Measurements from ENCODE around the gene GXYLT1.
A peak's percentile ranks its signal among the peaks of the same experiment; 100 is the strongest.

GXYLT1 gene

DNA sequence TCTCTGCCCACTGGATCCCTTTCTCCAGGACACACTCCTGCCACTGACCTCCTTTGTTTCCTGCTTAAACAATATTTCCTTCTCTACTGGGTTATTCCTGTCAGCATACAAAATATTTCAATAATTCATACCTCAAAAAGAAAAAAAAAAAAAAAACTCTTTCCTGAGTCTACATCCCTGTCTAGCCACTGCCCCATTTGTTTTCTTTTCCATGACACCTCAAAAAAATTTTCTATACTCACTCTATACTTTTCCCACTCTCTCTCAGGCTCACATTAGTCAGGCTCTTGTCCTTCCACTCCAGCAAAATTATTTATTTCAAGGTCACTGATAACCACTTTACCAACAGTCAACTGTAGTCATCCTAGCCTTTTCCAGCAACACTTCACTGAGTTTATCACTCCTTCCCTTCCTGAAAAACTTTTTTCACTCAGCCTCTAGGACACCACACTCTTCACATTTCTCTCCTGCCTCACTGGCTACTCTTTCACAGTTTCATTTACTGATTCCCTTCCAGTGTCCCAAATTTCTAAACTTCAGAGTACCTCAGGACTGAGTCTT lies 29.4 kb upstream of the GXYLT1 start:
- peaks cover 3 to 4% of the 10 kb centered on the region in 2 donors for H3K36me3 ChIP-seq (ENCODE audit: control insufficient read depth in 1 of 2, insufficient read depth in 2 of 2, low read length in 2 of 2)
- no peaks in the 10 kb centered on the region for H3K27me3 ChIP-seq (ENCODE audit: low read depth, low read length)
- no peaks in the 10 kb centered on the region for H3K9me3 ChIP-seq (ENCODE audit: control insufficient read depth in 1 of 2, low read length in 2 of 2)
- H3K4me3 ChIP-seq (ENCODE audit: low read depth in 1 of 2, low read length in 2 of 2): no peak overlapping the region
- H3K27ac ChIP-seq (ENCODE audit: low read length): no peak overlapping the region
- H3K4me1 ChIP-seq (ENCODE audit: control insufficient read depth in 1 of 2, insufficient read depth in 2 of 2, low read length in 2 of 2): no peaks in the 10 kb centered on the region

DNA sequence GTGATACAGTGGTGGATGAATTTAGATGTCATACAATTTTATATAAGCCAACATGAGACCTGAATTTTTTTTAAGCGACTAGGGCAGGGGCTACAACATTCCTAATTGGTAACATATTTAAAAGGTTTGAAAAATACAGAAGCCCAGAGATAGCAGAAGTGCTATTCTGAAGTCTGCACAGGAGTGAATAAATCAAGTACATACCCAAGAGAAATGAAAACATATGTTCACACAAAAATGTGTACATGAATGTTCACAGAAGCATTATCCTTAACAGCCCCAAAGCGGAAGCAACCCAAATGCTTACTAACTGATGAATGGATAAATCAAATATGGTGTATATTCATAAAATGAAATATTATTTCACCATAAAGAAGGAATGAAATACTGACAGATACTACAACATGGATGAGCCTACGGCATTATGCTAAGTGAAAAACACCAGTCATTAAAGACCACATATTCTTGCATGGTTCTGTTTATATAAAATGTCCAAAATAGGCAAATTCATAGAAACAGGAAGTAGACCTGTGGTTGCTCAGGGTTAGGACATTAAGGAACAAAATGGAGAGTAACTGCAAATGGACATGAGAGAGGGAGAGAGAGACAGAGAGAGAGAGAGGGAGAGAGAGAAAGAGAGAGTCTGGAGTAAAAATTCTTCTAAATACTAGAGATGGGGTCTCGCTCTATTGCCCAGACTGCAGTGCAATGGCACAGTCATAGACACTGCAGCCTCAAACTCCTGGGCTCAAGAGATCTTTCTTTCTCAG lies 28.0 kb upstream of the GXYLT1 start:
- Histone ChIP-seq H3K36me3 (ENCODE audit: control insufficient read depth in 1 of 2, insufficient read depth in 2 of 2, low read length in 2 of 2) (peaks cover 3 to 4% of the 10 kb centered on the region in 2 donors), H3K9me3 (ENCODE audit: control insufficient read depth in 1 of 2, low read length in 2 of 2) (no peaks in the 10 kb centered on the region), H3K4me3 (ENCODE audit: low read depth in 1 of 2, low read length in 2 of 2) (no peak overlapping the region), H3K4me1 (ENCODE audit: control insufficient read depth in 1 of 2, insufficient read depth in 2 of 2, low read length in 2 of 2) (no peaks in the 10 kb centered on the region), H3K27ac (ENCODE audit: low read length) (no peak overlapping the region), H3K27me3 (ENCODE audit: low read depth, low read length) (no peaks in the 10 kb centered on the region)

DNA sequence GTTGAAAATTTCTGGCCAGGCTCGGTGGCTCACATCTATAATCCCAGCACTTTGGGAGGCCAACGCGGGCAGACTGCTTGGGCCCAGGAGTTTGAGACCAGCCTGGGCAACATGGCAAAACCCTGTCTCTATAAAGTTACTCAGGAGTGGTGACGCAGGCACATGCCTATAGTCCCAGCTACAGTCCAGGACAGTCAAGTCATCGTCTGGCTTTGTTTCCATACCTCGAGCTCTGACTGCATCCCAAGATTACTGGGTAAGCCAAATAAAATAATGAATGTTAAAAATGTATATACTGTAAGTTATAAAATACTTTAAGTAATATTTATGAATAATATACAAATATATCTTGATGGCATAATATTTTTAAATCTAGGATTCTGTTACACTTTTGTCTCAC lies 23.0 kb upstream of the GXYLT1 start:
- H3K36me3 ChIP-seq (ENCODE audit: control insufficient read depth in 1 of 2, insufficient read depth in 2 of 2, low read length in 2 of 2): no peaks in the 10 kb centered on the region
- no peaks in the 10 kb centered on the region for H3K4me1 ChIP-seq (ENCODE audit: control insufficient read depth in 1 of 2, insufficient read depth in 2 of 2, low read length in 2 of 2)
- H3K4me3 ChIP-seq (ENCODE audit: low read depth in 1 of 2, low read length in 2 of 2): no peak overlapping the region
- no peaks in the 10 kb centered on the region for H3K27me3 ChIP-seq (ENCODE audit: low read depth, low read length)
- H3K27ac ChIP-seq (ENCODE audit: low read length): no peak overlapping the region
- no peaks in the 10 kb centered on the region for H3K9me3 ChIP-seq (ENCODE audit: control insufficient read depth in 1 of 2, low read length in 2 of 2)

DNA sequence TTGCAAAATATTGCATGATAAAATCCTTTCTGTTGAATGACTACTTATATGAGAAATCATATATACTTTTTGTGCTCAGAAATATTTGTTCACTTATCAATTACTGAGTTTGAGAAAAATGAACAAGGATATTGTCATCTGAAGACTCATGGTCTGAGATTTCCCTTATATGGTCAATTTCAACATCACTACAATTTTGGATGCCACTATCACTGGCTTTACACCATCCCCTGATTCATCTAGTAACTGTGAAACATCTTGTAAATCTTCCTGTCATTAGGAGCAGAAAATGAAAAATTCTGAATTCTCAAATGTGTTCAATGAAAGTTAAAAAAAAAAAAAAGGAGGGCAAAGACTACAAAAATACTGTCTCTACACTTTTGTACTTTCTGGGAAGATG lies 21.8 kb upstream of the GXYLT1 start:
- H3K36me3 ChIP-seq (ENCODE audit: control insufficient read depth in 1 of 2, insufficient read depth in 2 of 2, low read length in 2 of 2): no peaks in the 10 kb centered on the region
- H3K27me3 ChIP-seq (ENCODE audit: low read depth, low read length): no peaks in the 10 kb centered on the region
- no peak overlapping the region for H3K4me3 ChIP-seq (ENCODE audit: low read depth in 1 of 2, low read length in 2 of 2)
- no peak overlapping the region for H3K27ac ChIP-seq (ENCODE audit: low read length)
- no peaks in the 10 kb centered on the region for H3K9me3 ChIP-seq (ENCODE audit: control insufficient read depth in 1 of 2, low read length in 2 of 2)
- peaks cover 0 to 3% of the 10 kb centered on the region in 2 donors for H3K4me1 ChIP-seq (ENCODE audit: control insufficient read depth in 1 of 2, insufficient read depth in 2 of 2, low read length in 2 of 2)

DNA sequence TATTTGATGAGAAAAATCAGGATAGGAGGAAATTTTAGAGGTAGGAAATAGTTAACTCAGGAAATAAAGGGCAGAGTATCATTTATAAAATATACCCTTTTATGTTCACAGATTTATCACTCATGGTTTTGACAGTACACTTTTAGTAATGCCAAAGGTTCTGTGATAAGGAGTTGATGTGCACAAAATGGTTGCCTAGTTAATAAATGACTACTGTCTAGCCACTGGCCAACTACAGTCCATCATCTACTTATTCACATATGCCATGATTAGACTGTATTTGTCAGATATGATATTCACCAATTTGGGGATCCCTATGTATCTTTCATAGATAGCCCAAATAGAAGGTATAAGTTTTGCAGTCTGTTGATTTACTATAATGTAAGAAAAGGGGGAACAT lies 19.2 kb upstream of the GXYLT1 start:
- Histone ChIP-seq H3K27me3 (ENCODE audit: low read depth, low read length) (no peaks in the 10 kb centered on the region), H3K4me3 (ENCODE audit: low read depth in 1 of 2, low read length in 2 of 2) (no peak overlapping the region), H3K27ac (ENCODE audit: low read length) (no peak overlapping the region), H3K4me1 (ENCODE audit: control insufficient read depth in 1 of 2, insufficient read depth in 2 of 2, low read length in 2 of 2) (peaks cover 0 to 3% of the 10 kb centered on the region in 2 donors), H3K9me3 (ENCODE audit: control insufficient read depth in 1 of 2, low read length in 2 of 2) (no peaks in the 10 kb centered on the region), H3K36me3 (ENCODE audit: control insufficient read depth in 1 of 2, insufficient read depth in 2 of 2, low read length in 2 of 2) (peaks cover 9 to 16% of the 10 kb centered on the region in 2 donors)

DNA sequence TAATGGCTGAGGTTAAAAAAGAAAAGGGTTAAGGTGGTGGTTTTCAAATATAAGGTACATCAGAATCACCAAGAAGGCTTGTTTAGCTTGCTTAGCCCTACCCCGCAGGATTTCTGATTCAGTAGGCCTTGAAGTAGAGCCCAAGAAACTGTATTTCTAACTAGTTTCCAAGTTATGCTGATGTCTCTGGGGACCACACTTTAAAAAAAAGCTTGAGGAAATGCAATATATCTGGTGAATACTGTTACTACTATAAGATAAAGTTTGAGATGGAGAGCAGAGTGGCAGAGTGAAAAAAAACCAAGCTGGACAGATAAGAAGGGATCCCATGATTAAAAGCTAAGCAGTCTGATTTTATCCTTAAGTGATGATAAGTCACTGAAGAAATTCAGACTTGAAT lies 18.3 kb upstream of the GXYLT1 start:
- H3K27ac ChIP-seq (ENCODE audit: low read length): no peak overlapping the region
- no peaks in the 10 kb centered on the region for H3K9me3 ChIP-seq (ENCODE audit: control insufficient read depth in 1 of 2, low read length in 2 of 2)
- H3K27me3 ChIP-seq (ENCODE audit: low read depth, low read length): no peaks in the 10 kb centered on the region
- H3K4me1 ChIP-seq (ENCODE audit: control insufficient read depth in 1 of 2, insufficient read depth in 2 of 2, low read length in 2 of 2): peaks cover 0 to 3% of the 10 kb centered on the region in 2 donors
- peaks cover 9 to 16% of the 10 kb centered on the region in 2 donors for H3K36me3 ChIP-seq (ENCODE audit: control insufficient read depth in 1 of 2, insufficient read depth in 2 of 2, low read length in 2 of 2)
- no peak overlapping the region for H3K4me3 ChIP-seq (ENCODE audit: low read depth in 1 of 2, low read length in 2 of 2)

DNA sequence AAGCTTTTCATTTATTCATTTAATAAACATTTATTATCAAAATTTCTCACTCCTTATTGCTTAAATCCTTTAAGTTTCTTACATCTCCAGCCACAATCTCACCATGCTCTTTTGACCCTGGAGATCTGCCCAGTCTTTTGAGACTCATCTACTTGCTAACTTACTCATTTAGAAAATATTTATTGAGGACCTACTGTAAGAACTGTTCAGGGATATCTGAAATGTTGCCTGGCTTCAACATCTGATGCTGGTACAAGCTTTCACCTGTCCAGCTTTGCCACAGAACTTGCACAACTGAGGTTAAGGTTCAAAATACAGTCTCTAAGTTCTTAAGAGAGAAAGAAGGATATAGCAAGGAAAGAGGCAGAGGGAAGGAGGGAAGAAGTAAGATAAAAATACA lies 17.5 kb upstream of the GXYLT1 start:
- Histone ChIP-seq H3K4me3 (ENCODE audit: low read depth in 1 of 2, low read length in 2 of 2) (no peak overlapping the region), H3K9me3 (ENCODE audit: control insufficient read depth in 1 of 2, low read length in 2 of 2) (no peaks in the 10 kb centered on the region), H3K27ac (ENCODE audit: low read length) (no peak overlapping the region), H3K27me3 (ENCODE audit: low read depth, low read length) (no peaks in the 10 kb centered on the region), H3K4me1 (ENCODE audit: control insufficient read depth in 1 of 2, insufficient read depth in 2 of 2, low read length in 2 of 2) (peaks cover 0 to 3% of the 10 kb centered on the region in 2 donors), H3K36me3 (ENCODE audit: control insufficient read depth in 1 of 2, insufficient read depth in 2 of 2, low read length in 2 of 2) (peaks cover 9 to 16% of the 10 kb centered on the region in 2 donors)

DNA sequence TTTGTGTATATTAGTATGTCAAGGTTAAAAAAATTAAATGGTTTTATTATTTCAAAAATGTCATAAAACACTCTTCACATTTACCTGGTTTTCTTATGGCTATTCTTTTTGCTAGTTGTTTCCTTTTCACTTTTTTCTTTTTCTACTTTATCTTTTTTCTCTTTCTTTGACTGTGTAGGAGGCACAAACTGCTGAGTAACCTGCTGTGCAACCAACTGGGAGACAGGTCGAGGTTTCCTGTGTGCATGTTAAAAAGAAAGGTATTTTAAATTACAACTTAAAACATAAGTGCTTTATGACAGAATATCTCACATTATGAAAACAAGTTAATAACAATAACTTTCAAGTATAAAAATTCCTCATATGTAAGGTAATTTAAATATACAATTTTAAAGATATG lies 16.9 kb upstream of the GXYLT1 start:
- Histone ChIP-seq H3K4me3 (ENCODE audit: low read depth in 1 of 2, low read length in 2 of 2) (no peak overlapping the region), H3K36me3 (ENCODE audit: control insufficient read depth in 1 of 2, insufficient read depth in 2 of 2, low read length in 2 of 2) (peaks cover 9 to 16% of the 10 kb centered on the region in 2 donors), H3K27me3 (ENCODE audit: low read depth, low read length) (no peaks in the 10 kb centered on the region), H3K4me1 (ENCODE audit: control insufficient read depth in 1 of 2, insufficient read depth in 2 of 2, low read length in 2 of 2) (peaks cover 0 to 3% of the 10 kb centered on the region in 2 donors), H3K27ac (ENCODE audit: low read length) (no peak overlapping the region), H3K9me3 (ENCODE audit: control insufficient read depth in 1 of 2, low read length in 2 of 2) (no peaks in the 10 kb centered on the region)

DNA sequence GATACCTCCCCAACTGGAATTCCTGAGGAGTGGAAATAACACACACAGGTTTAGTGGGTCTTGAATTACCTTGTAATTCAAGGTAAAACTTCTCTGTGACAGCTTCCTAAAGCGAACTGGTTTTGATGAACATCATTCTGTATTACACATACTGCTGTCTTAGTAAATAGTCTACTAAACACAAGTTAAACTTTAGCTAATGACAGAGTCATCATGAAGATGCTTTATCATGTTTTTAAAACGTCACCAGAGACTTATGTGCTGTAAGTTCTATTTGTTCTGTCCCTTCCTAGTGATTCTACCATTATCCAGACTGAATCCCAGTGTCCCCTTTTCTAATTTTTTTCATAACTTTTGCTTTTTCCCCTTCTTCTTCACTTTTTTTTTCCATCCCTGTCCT lies 11.6 kb upstream of the GXYLT1 start:
- H3K36me3 ChIP-seq (ENCODE audit: control insufficient read depth in 1 of 2, insufficient read depth in 2 of 2, low read length in 2 of 2): peaks cover 9 to 14% of the 10 kb centered on the region in 2 donors
- H3K27me3 ChIP-seq (ENCODE audit: low read depth, low read length): no peaks in the 10 kb centered on the region
- H3K4me3 ChIP-seq (ENCODE audit: low read depth in 1 of 2, low read length in 2 of 2): no peak overlapping the region
- no peaks in the 10 kb centered on the region for H3K9me3 ChIP-seq (ENCODE audit: control insufficient read depth in 1 of 2, low read length in 2 of 2)
- H3K27ac ChIP-seq (ENCODE audit: low read length): no peak overlapping the region
- H3K4me1 ChIP-seq (ENCODE audit: control insufficient read depth in 1 of 2, insufficient read depth in 2 of 2, low read length in 2 of 2): no peaks in the 10 kb centered on the region

DNA sequence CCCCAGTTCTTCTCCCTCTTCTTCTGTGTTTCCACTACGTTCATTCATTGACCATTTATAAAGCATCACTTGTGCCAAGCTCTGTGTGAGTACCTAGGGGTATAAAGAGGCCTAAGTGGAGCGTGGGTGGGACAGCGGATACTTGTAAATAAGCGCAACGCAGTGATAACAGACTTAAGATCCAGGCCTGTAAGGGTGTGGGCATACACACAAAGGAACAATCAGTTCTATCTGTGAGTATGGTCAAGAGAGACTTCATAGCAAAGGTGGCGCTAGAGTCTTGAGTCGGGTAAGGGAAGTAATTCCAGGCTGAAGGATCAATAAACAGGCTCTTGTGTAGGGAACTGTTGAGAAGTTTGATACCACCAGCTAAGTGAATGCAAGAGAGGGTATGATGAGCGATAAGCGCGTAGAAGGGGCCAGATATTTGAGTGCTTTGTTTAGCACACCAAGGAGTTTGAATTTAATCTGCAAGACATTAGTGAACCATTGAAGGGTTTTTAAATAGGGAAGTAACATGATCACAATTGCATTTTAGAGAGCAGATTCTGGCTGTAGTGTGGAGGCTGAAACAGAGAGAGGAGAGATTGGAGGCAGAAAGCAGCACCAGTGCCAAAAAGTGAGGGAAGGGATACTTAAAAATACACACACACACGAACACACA lies 1.0 kb upstream of the GXYLT1 start:
- peaks cover 0 to 6% of the 10 kb centered on the region in 2 donors for H3K4me1 ChIP-seq (ENCODE audit: control insufficient read depth in 1 of 2, insufficient read depth in 2 of 2, low read length in 2 of 2)
- no peaks in the 10 kb centered on the region for H3K27me3 ChIP-seq (ENCODE audit: low read depth, low read length)
- peak overlapping the region; percentile 71 to 75 for H3K4me3 ChIP-seq (ENCODE audit: low read depth in 1 of 2, low read length in 2 of 2)
- H3K36me3 ChIP-seq (ENCODE audit: control insufficient read depth in 1 of 2, insufficient read depth in 2 of 2, low read length in 2 of 2): no peaks in the 10 kb centered on the region
- no peak overlapping the region for H3K27ac ChIP-seq (ENCODE audit: low read length)
- no peaks in the 10 kb centered on the region for H3K9me3 ChIP-seq (ENCODE audit: control insufficient read depth in 1 of 2, low read length in 2 of 2)

DNA sequence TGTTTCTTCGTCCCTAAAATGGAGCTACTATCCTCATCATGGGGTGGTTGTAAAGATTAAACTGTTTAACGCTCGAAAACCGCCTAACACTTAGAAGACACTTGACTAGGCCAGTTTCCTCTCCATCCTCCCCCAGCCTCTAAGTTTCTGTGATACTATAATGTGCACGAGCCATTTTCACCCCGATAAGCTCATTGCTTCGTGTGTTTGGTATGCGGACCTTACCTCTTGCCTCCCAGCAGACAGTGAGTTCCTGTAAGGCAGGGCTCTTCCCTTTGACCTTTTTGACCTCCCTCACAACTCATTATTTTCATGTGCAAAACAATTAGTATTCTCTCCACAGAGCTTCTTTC lies 499 bp upstream of the GXYLT1 start:
- H3K9me3 ChIP-seq (ENCODE audit: control insufficient read depth in 1 of 2, low read length in 2 of 2): no peaks in the 10 kb centered on the region
- no peaks in the 10 kb centered on the region for H3K36me3 ChIP-seq (ENCODE audit: control insufficient read depth in 1 of 2, insufficient read depth in 2 of 2, low read length in 2 of 2)
- peak overlapping the region; percentile 64 for H3K27ac ChIP-seq (ENCODE audit: low read length)
- H3K27me3 ChIP-seq (ENCODE audit: low read depth, low read length): no peaks in the 10 kb centered on the region
- peaks cover 0 to 6% of the 10 kb centered on the region in 2 donors for H3K4me1 ChIP-seq (ENCODE audit: control insufficient read depth in 1 of 2, insufficient read depth in 2 of 2, low read length in 2 of 2)
- H3K4me3 ChIP-seq (ENCODE audit: low read depth in 1 of 2, low read length in 2 of 2): peak overlapping the region; percentile 71 to 75

Data from muscle layer of duodenum (tissue), 2 donors.